ENCODE measurements around the gene CCDC185. TPM values are rescaled to one million over a fixed set of nuclear protein-coding genes. Genes with fewer than 3 reads are reported as not detected.

CCDC185 gene
- not detected in 2 replicates for total RNA-seq

- DNase-seq (ENCODE audit: low read depth in 2 of 2) = no peak
Measured at GRCh38 chr1:223393275-223394214, at the start of gene CCDC185. CCDC185 (plus strand) TSS chr1:223393415; CDS start chr1:223393476, 61 bp downstream.

- no peak for DNase-seq (ENCODE audit: low read depth in 2 of 2)
Measured at GRCh38 chr1:223343692-223344091, 49.5 kb upstream of the CCDC185 start.

GRCh38 chr1:223344491-223344890 lies 48.7 kb upstream of the CCDC185 start:
- DNase-seq (ENCODE audit: low read depth in 2 of 2) = no peak

GRCh38 chr1:223345720-223346119 lies 47.5 kb upstream of the CCDC185 start:
- no peak for DNase-seq (ENCODE audit: low read depth in 2 of 2)

- DNase-seq (ENCODE audit: low read depth in 2 of 2) = no peak
Measured at GRCh38 chr1:223346311-223346710, 46.9 kb upstream of the CCDC185 start.

- no peak for DNase-seq (ENCODE audit: low read depth in 2 of 2)
Measured at GRCh38 chr1:223347583-223347982, 45.6 kb upstream of the CCDC185 start.

GRCh38 chr1:223348439-223348838 lies 44.8 kb upstream of the CCDC185 start:
- no peak for DNase-seq (ENCODE audit: low read depth in 2 of 2)

GRCh38 chr1:223349241-223349640 lies 44.0 kb upstream of the CCDC185 start:
- DNase-seq (ENCODE audit: low read depth in 2 of 2) = no peak

- no peak for DNase-seq (ENCODE audit: low read depth in 2 of 2)
Measured at GRCh38 chr1:223350361-223350908, 42.8 kb upstream of the CCDC185 start.

- no peak for DNase-seq (ENCODE audit: low read depth in 2 of 2)
Measured at GRCh38 chr1:223352944-223353343, 40.3 kb upstream of the CCDC185 start.

- DNase-seq (ENCODE audit: low read depth in 2 of 2) = no peak
Measured at GRCh38 chr1:223353939-223354338, 39.3 kb upstream of the CCDC185 start.

- DNase-seq (ENCODE audit: low read depth in 2 of 2) = no peak
Measured at GRCh38 chr1:223355699-223356098, 37.5 kb upstream of the CCDC185 start.

- no peak for DNase-seq (ENCODE audit: low read depth in 2 of 2)
Measured at GRCh38 chr1:223358826-223359225, 34.4 kb upstream of the CCDC185 start.

GRCh38 chr1:223363057-223363855 lies 30.0 kb upstream of the CCDC185 start:
- DNase-seq (ENCODE audit: low read depth in 2 of 2) = no peak

GRCh38 chr1:223363856-223364684 lies 29.1 kb upstream of the CCDC185 start, which contains the start of gene SUSD4:
SUSD4 (minus strand) TSS chr1:223364176; CDS start chr1:223363425, 751 bp downstream.
- DNase-seq (ENCODE audit: low read depth in 2 of 2) = peak in 1 of 2 donors; percentile 14

- no peak for DNase-seq (ENCODE audit: low read depth in 2 of 2)
Measured at GRCh38 chr1:223364685-223365382, 28.4 kb upstream of the CCDC185 start.

GRCh38 chr1:223374064-223374610 lies 19.1 kb upstream of the CCDC185 start:
- DNase-seq (ENCODE audit: low read depth in 2 of 2) = no peak

- no peak for DNase-seq (ENCODE audit: low read depth in 2 of 2)
Measured at GRCh38 chr1:223378754-223379153, 14.5 kb upstream of the CCDC185 start.

- DNase-seq (ENCODE audit: low read depth in 2 of 2) = no peak
Measured at GRCh38 chr1:223386013-223386412, 7.2 kb upstream of the CCDC185 start.

- DNase-seq (ENCODE audit: low read depth in 2 of 2) = no peak
Measured at GRCh38 chr1:223390618-223391017, 2.6 kb upstream of the CCDC185 start.
